Measurements from ENCODE around the gene GEMIN4.
"Not testable (repeated sequence)": the region's sequence is repeated elsewhere in the genome, so short reads cannot be mapped to it uniquely, and the experiment has no call there.

Gene GEMIN4

GRCh38 chr17:759964-760363, 7.9 kb upstream of the GEMIN4 start:
- CTCF ChIA-PET, result interaction anchor here (0.7 kb wide), 1 partner anchor 9 kb away, joined by 3 read pairs; no protein-coding TSS in a partner anchor
- no peak for TF ChIP-seq CTCF (IDR thresholded peaks at IDR 0.05; ENCODE audit: control extremely low read depth, extremely low read depth, low read depth, missing control alignments)
- POLR2A ChIA-PET, result no interaction called here
- DNase-seq (ENCODE audit: extremely low spot score), result no peak

- CTCF ChIA-PET; DNase-seq (ENCODE audit: extremely low spot score); POLR2A ChIA-PET: not testable (repeated sequence)
These were observed 4.0 kb upstream of the GEMIN4 start for GRCh38 chr17:756010-756567.

- DNase-seq (ENCODE audit: extremely low spot score), result not testable (repeated sequence)
These were observed 3.4 kb upstream of the GEMIN4 start for GRCh38 chr17:755319-755961.

GRCh38 chr17:753418-753817, 1.4 kb upstream of the GEMIN4 start:
- DNase-seq (ENCODE audit: extremely low spot score), result no peak
- ChIA-PET CTCF (interaction anchor here (0.8 to 2.0 kb wide), 12 partner anchors 8 to 341 kb away, joined by 3 to 10 read pairs (median 4); partner anchors contain the start of genes TIMM22 and VPS53), POLR2A (interaction anchor here (0.5 to 0.6 kb wide), 2 partner anchors 26 to 59 kb away, joined by 5 to 10 read pairs; no protein-coding TSS in a partner anchor)
- TF ChIP-seq CTCF (IDR thresholded peaks at IDR 0.05; ENCODE audit: control extremely low read depth, extremely low read depth, low read depth, missing control alignments), result no peak

More at GRCh38 chr17:755319-755961, 3.4 kb upstream of the GEMIN4 start:
- POLR2A ChIA-PET, result not testable (repeated sequence)
- CTCF ChIA-PET, result interaction anchor here (0.9 to 1.4 kb wide), 3 partner anchors 11 to 343 kb away, joined by 3 to 4 read pairs (median 4); no protein-coding TSS in a partner anchor

GRCh38 chr17:752620-753219, 656 bp upstream of the GEMIN4 start:
- POLR2A ChIA-PET, result interaction anchor here (0.6 kb wide), 1 partner anchor 26 kb away, joined by 5 read pairs; no protein-coding TSS in a partner anchor
- TF ChIP-seq CTCF (IDR thresholded peaks at IDR 0.05; ENCODE audit: control extremely low read depth, extremely low read depth, low read depth, missing control alignments), result no peak
- DNase-seq (ENCODE audit: extremely low spot score), result peak; percentile 49
- CTCF ChIA-PET, result interaction anchor here (0.8 to 2.0 kb wide), 19 partner anchors 8 to 341 kb away, joined by 3 to 10 read pairs (median 3); partner anchors contain the start of genes GLOD4, MRM3, TIMM22 and VPS53

GRCh38 chr17:751269-752001, 629 bp downstream of the GEMIN4 start:
- no peak for TF ChIP-seq CTCF (IDR thresholded peaks at IDR 0.05; ENCODE audit: control extremely low read depth, extremely low read depth, low read depth, missing control alignments)
- ChIA-PET CTCF (interaction anchor here (0.8 to 1.3 kb wide), 8 partner anchors 9 to 56 kb away, joined by 3 to 4 read pairs (median 3); no protein-coding TSS in a partner anchor), POLR2A (interaction anchor here (1.3 kb wide), 1 partner anchor 9 kb away, joined by 3 read pairs; no protein-coding TSS in a partner anchor)
- DNase-seq (ENCODE audit: extremely low spot score), result peak; percentile 62

GRCh38 chr17:750431-751037, 1.5 kb downstream of the GEMIN4 start:
- CTCF ChIA-PET, result interaction anchor here (0.8 to 1.8 kb wide), 9 partner anchors 8 to 248 kb away, joined by 3 to 7 read pairs (median 3); partner anchors contain the start of gene TIMM22
- POLR2A ChIA-PET, result interaction anchor here (0.7 to 1.3 kb wide), 2 partner anchors 8 to 87 kb away, joined by 3 to 5 read pairs; no protein-coding TSS in a partner anchor
- TF ChIP-seq CTCF (IDR thresholded peaks at IDR 0.05; ENCODE audit: control extremely low read depth, extremely low read depth, low read depth, missing control alignments), result no peak
- DNase-seq (ENCODE audit: extremely low spot score), result no peak

GRCh38 chr17:749359-749758, 2.7 kb downstream of the GEMIN4 start:
- POLR2A ChIA-PET; DNase-seq (ENCODE audit: extremely low spot score): not testable (repeated sequence)
- CTCF ChIA-PET, result interaction anchor here (1.4 to 1.8 kb wide), 2 partner anchors 49 to 247 kb away, joined by 4 to 7 read pairs; partner anchors contain the start of gene TIMM22

GRCh38 chr17:748604-749003, 3.5 kb downstream of the GEMIN4 start:
- DNase-seq (ENCODE audit: extremely low spot score); POLR2A ChIA-PET: not testable (repeated sequence)
- CTCF ChIA-PET, result interaction anchor here (1.2 kb wide), 1 partner anchor 15 kb away, joined by 3 read pairs; no protein-coding TSS in a partner anchor
